Prostate gland (tissue), 2 donors: Measurements from ENCODE around the gene GABARAPL1. TPM values are rescaled to one million over a fixed set of nuclear protein-coding genes. Genes with fewer than 3 reads are reported as not detected.

Experiments used
- DNase-seq: peaks from one replicate; pipeline ENCODE4 v3.0.0-alpha.2; 2019; ENCODE audit warnings: low spot score
- H3K27ac ChIP-seq, 2 donors: fragments of 200-600 bp; sonication (generic); 2 replicates each; pipeline ENCODE4 v1.5.1; 2017 to 2019
- H3K27me3 ChIP-seq: fragments of 200-600 bp; sonication (generic); replicated peaks from 2 replicates; pipeline ENCODE4 v1.5.1; 2019; ENCODE audit not compliant: insufficient read depth
- H3K36me3 ChIP-seq, 2 donors: fragments of 200-600 bp; sonication (generic); 1 replicate in 1 of 2; 2 replicates in 1 of 2; pipeline versions ENCODE4 v1.5.1 to v1.8.1; 2017 to 2019
- H3K4me1 ChIP-seq: fragments of 200-600 bp; sonication (generic); replicated peaks from 2 replicates; pipeline ENCODE4 v1.5.1; 2019
- H3K4me3 ChIP-seq, 2 donors: fragments of 200-600 bp; sonication (generic); 2 replicates each; pipeline ENCODE4 v1.5.1; 2017 to 2019
- H3K9me3 ChIP-seq: fragments of 200-600 bp; sonication (generic); 2 replicates; pipeline ENCODE4 v1.5.1; 2017
- CTCF ChIP-seq, 4 experiments: fragments of 200-600 bp in 2 of 4; fragments of 450-650 bp in 2 of 4; sonication (generic) in 2 of 4; IDR thresholded peaks; 1 replicate in 3 of 4; 2 replicates in 1 of 4; pipeline ENCODE4 v1.5.1; 2016 to 2019; ENCODE audit warnings: antibody characterized with exemption in 4 of 4, mild to moderate bottlenecking in 2 of 4, moderate library complexity in 2 of 4
- POLR2A ChIP-seq: fragments of 450-650 bp; IDR thresholded peaks from one replicate; pipeline ENCODE4 v1.6.1; 2016; ENCODE audit warnings: antibody characterized with exemption, mild to moderate bottlenecking
- POLR2AphosphoS5 ChIP-seq: sonication (generic); formaldehyde crosslinking; IDR thresholded peaks from one replicate; pipeline ENCODE4 v1.6.1; 2017; ENCODE audit warnings: antibody characterized with exemption
- WGBS: methylation state at CpG from one replicate; pipeline ENCODE4 v1.1.5; 2018; 5-methylcytosine and 5-hydroxymethylcytosine counted together
- intact Hi-C: fragments of 100-400 bp; cut with DNase I; formaldehyde crosslinking; loops from one replicate; pipeline ENCODE4 v1.14.2; 2022
- total RNA-seq, 2 donors: library from RNA; depleted of rRNA; stranded (reverse); fragments of >200 nt; gene quantifications; one replicate each; pipeline ENCODE4 v1.1.0, GENCODE V29; 2016

Gene GABARAPL1
- 10 to 100 TPM; 78.2 to 95.9 TPM for total RNA-seq

GRCh38 chr12:10212739-10213131 is at the start of gene GABARAPL1:
TSS of gene GABARAPL1 (plus strand) at chr12:10212877. CDS start at chr12:10213130, 253 bp downstream.
- Histone ChIP-seq H3K4me1 (no peaks in the 10 kb centered on the region), H3K27ac (peak within 1 kb of the TSS; percentile 98), H3K4me3 (peak within 1 kb of the TSS; percentile 59 to 71), H3K9me3 (no peaks in the 10 kb centered on the region), H3K27me3 (no peaks in the 10 kb centered on the region), H3K36me3 (no peaks in the 10 kb centered on the region)
- WGBS: 1% methylated on average over 28 of the region's 35 CpGs
- TF ChIP-seq POLR2AphosphoS5: no peak
- no peak for TF ChIP-seq CTCF (IDR thresholded peaks at IDR 0.05)
- peak; percentile 43 for TF ChIP-seq POLR2A
- DNase-seq: peak; percentile 88
- intact Hi-C loops: loop anchor here (2.0 to 10.0 kb wide), 2 partner anchors 152 to 510 kb away; partner anchors contain the start of gene YBX3

GRCh38 chr12:10163084-10163483 is 49.6 kb upstream of the GABARAPL1 start:
- intact Hi-C loops: no loop called here
- no peaks in the 10 kb centered on the region for H3K4me1 ChIP-seq
- H3K36me3 ChIP-seq: no peaks in the 10 kb centered on the region
- DNase-seq: no peak
- TF ChIP-seq POLR2AphosphoS5 (no peak), POLR2A (no peak), CTCF (IDR thresholded peaks at IDR 0.05) (no peak)
- no peaks in the 10 kb centered on the region for H3K27me3 ChIP-seq
- no peak overlapping the region for H3K27ac ChIP-seq
- WGBS: 74% methylated on average over 3 of the region's 3 CpGs
- no peaks in the 10 kb centered on the region for H3K9me3 ChIP-seq
- H3K4me3 ChIP-seq: no peak overlapping the region

GRCh38 chr12:10165421-10165820 is 47.3 kb upstream of the GABARAPL1 start:
- TF ChIP-seq POLR2A (no peak), CTCF (IDR thresholded peaks at IDR 0.05) (no peak)
- no peak overlapping the region for H3K27ac ChIP-seq
- no peaks in the 10 kb centered on the region for H3K9me3 ChIP-seq
- H3K27me3 ChIP-seq: no peaks in the 10 kb centered on the region
- H3K36me3 ChIP-seq: no peaks in the 10 kb centered on the region
- H3K4me3 ChIP-seq: no peak overlapping the region
- H3K4me1 ChIP-seq: no peaks in the 10 kb centered on the region
- intact Hi-C loops: no loop called here
- no peak for DNase-seq
- WGBS: 0% methylated on average over 1 of the region's 1 CpG

GRCh38 chr12:10167599-10167998 is 45.1 kb upstream of the GABARAPL1 start:
- H3K36me3 ChIP-seq: no peaks in the 10 kb centered on the region
- intact Hi-C loops: no loop called here
- no peak overlapping the region for H3K4me3 ChIP-seq
- DNase-seq: no peak
- no peak overlapping the region for H3K27ac ChIP-seq
- no peaks in the 10 kb centered on the region for H3K4me1 ChIP-seq
- H3K27me3 ChIP-seq: no peaks in the 10 kb centered on the region
- H3K9me3 ChIP-seq: no peaks in the 10 kb centered on the region
- TF ChIP-seq CTCF (IDR thresholded peaks at IDR 0.05): no peak
- TF ChIP-seq POLR2A: no peak
- no peak for TF ChIP-seq POLR2AphosphoS5
- WGBS: 55% methylated on average over 5 of the region's 5 CpGs

GRCh38 chr12:10169104-10169503 is 43.6 kb upstream of the GABARAPL1 start:
- H3K27ac ChIP-seq: no peak overlapping the region
- DNase-seq: no peak
- intact Hi-C loops: no loop called here
- H3K36me3 ChIP-seq: no peaks in the 10 kb centered on the region
- TF ChIP-seq POLR2A (no peak), CTCF (IDR thresholded peaks at IDR 0.05) (no peak)
- no peaks in the 10 kb centered on the region for H3K27me3 ChIP-seq
- no peaks in the 10 kb centered on the region for H3K4me1 ChIP-seq
- H3K9me3 ChIP-seq: no peaks in the 10 kb centered on the region
- no peak overlapping the region for H3K4me3 ChIP-seq
- 72% methylated on average over 3 of the region's 3 CpGs for WGBS
